Lung (tissue), 12 donors: ENCODE data around the gene STT3B. TPM values are rescaled to one million over a fixed set of nuclear protein-coding genes. Genes with fewer than 3 reads are reported as not detected.

ENCODE experiments used
- ATAC-seq: fragments of 200-7000 bp; cut with Tn5 transposase; one replicate; pipeline ENCODE4 v1.9.1; 2020; ENCODE audit warnings: moderate number of reproducible peaks; ENCODE audit not compliant: insufficient read depth, low FRiP score
- DNase-seq, 3 donors: peaks; one replicate each; pipeline ENCODE4 v3.0.0-alpha.2; 2013 to 2017
- H3K27ac ChIP-seq, 2 donors: one replicate each; pipeline ENCODE4 v1.5.1; 2013; ENCODE audit warnings: mild to moderate bottlenecking in 2 of 2, moderate library complexity in 2 of 2, control low read depth in 1 of 2, inconsistent platforms in 1 of 2, low read depth in 1 of 2, low read length in 1 of 2
- H3K27me3 ChIP-seq, 3 donors: one replicate each; pipeline ENCODE4 v1.5.1; 2013; ENCODE audit warnings: low read length in 2 of 3; ENCODE audit not compliant: control insufficient read depth in 3 of 3, insufficient read depth in 3 of 3
- H3K36me3 ChIP-seq, 4 donors: one replicate each; pipeline ENCODE4 v1.5.1; 2013; ENCODE audit warnings: low read length in 4 of 4, mild to moderate bottlenecking in 1 of 4, moderate library complexity in 1 of 4; ENCODE audit not compliant: control insufficient read depth in 4 of 4, insufficient read depth in 4 of 4
- H3K4me1 ChIP-seq, 5 donors: one replicate each; pipeline ENCODE4 v1.5.1; 2013; ENCODE audit warnings: low read length in 5 of 5, mild to moderate bottlenecking in 2 of 5, moderate library complexity in 1 of 5; ENCODE audit not compliant: control insufficient read depth in 5 of 5, insufficient read depth in 5 of 5
- H3K4me3 ChIP-seq: one replicate; pipeline ENCODE4 v1.5.1; 2013; ENCODE audit warnings: mild to moderate bottlenecking, control low read depth, moderate library complexity
- H3K9ac ChIP-seq, 2 donors: one replicate each; pipeline ENCODE4 v1.5.1; 2013; ENCODE audit warnings: low read length in 2 of 2, control low read depth in 1 of 2; ENCODE audit not compliant: insufficient read depth in 1 of 2
- H3K9me3 ChIP-seq, 4 donors: one replicate each; pipeline ENCODE4 v1.5.1; 2013; ENCODE audit warnings: low read length in 3 of 4, mild to moderate bottlenecking in 1 of 4, moderate library complexity in 1 of 4; ENCODE audit not compliant: control insufficient read depth in 4 of 4, insufficient read depth in 3 of 4
- WGBS, 2 donors: extraction: QIAGEN DNeasy Blood & Tissue Kit; methylation state at CpG; one replicate each; pipeline ENCODE4 v1.1.7; 2013; 5-methylcytosine and 5-hydroxymethylcytosine counted together
- polyA plus RNA-seq, 2 donors: library from polyadenylated mRNA; stranded (reverse); fragments of 200-250 nt; gene quantifications; one replicate each; pipeline ENCODE4 v1.2.1, GENCODE V29; 2013
- total RNA-seq, 2 donors: library from RNA; depleted of rRNA in 1 of 2; stranded (reverse); fragments of >200 nt in 1 of 2; gene quantifications; one replicate each; pipeline ENCODE4 v1.2.1, GENCODE V29; 2014 to 2021
- TF ChIP-seq, protein P1 (sequence below): IDR thresholded peaks from 2 replicates; pipeline ENCODE4 v1.5.1; 2012; ENCODE audit warnings: mild to moderate bottlenecking; ENCODE audit errors: control extremely low read depth, extremely low read depth
- donor health status: control.
- donor health status: control.
- donor health status: Bipolar disorder and iron deficiency.
- donor health status: healthy.
- donor health status: DM: yes; HTN: yes; CAD: no.

STT3B gene
- total and polyA plus RNA-seq, 4 donors = 39.3 to 217 (median 85.5) TPM

DNA sequence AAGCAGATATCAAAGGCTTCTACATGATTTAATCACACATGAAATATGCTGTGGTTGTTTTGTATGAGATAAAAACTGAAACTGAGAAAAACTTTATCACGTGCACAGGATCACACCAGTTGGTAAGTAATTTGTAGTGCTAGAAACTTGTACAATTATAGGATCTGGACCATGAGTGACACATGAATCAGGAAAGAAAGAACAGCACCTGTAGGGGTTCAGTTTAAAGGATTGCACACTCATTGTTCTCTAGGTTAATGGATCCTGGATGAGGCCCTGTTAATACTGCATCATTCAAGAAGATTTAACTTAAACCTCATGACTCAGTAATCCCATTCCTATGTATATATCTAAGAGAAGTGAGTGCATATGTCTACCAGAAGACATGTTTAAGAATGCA is 87.9 kb downstream of the STT3B start:
- ATAC-seq (no peak), DNase-seq (no peak)
- 87 to 91% methylated on average over 1 of the region's 1 CpG for WGBS, 2 donors
- TF ChIP-seq, protein P1, sequence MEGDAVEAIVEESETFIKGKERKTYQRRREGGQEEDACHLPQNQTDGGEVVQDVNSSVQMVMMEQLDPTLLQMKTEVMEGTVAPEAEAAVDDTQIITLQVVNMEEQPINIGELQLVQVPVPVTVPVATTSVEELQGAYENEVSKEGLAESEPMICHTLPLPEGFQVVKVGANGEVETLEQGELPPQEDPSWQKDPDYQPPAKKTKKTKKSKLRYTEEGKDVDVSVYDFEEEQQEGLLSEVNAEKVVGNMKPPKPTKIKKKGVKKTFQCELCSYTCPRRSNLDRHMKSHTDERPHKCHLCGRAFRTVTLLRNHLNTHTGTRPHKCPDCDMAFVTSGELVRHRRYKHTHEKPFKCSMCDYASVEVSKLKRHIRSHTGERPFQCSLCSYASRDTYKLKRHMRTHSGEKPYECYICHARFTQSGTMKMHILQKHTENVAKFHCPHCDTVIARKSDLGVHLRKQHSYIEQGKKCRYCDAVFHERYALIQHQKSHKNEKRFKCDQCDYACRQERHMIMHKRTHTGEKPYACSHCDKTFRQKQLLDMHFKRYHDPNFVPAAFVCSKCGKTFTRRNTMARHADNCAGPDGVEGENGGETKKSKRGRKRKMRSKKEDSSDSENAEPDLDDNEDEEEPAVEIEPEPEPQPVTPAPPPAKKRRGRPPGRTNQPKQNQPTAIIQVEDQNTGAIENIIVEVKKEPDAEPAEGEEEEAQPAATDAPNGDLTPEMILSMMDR = no peak
- Histone ChIP-seq H3K36me3 (peaks cover 2 to 22% (median 4%) of the 10 kb centered on the region in 4 donors), H3K27ac (no peak overlapping the region), H3K9ac (no peak overlapping the region), H3K4me3 (no peak overlapping the region), H3K4me1 (peaks cover 0 to 11% (median 0%) of the 10 kb centered on the region in 5 donors), H3K9me3 (no peaks in the 10 kb centered on the region), H3K27me3 (no peaks in the 10 kb centered on the region)

DNA sequence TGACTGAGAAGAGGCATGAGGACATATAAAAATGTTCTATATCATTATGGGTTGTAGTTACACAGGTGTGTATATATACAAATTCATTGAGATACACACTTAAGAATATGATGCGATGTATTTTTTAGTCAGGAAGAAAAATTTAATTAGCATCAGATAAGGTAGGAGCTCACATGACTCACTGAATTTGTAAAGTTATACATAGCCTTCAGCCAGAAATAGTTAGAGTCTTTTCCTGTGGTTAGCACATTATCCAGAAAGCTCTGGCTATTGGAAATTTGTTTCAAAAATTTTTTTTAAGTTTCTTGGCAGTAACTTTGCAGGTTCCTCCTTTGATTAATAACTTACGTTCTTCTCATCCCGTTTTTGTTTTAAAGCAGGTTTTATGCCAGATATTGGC is 88.6 kb downstream of the STT3B start:
- peaks cover 0 to 8% (median 0%) of the 10 kb centered on the region in 5 donors for H3K4me1 ChIP-seq
- 71 to 83% methylated on average over 3 of the region's 3 CpGs for WGBS, 2 donors
- no peak for DNase-seq
- no peak overlapping the region for H3K27ac ChIP-seq
- H3K9me3 ChIP-seq = no peaks in the 10 kb centered on the region
- ATAC-seq = no peak
- no peaks in the 10 kb centered on the region for H3K27me3 ChIP-seq
- H3K9ac ChIP-seq = no peak overlapping the region
- TF ChIP-seq, protein P1 = no peak
- peaks cover 2 to 24% (median 5%) of the 10 kb centered on the region in 4 donors for H3K36me3 ChIP-seq
- no peak overlapping the region for H3K4me3 ChIP-seq

DNA sequence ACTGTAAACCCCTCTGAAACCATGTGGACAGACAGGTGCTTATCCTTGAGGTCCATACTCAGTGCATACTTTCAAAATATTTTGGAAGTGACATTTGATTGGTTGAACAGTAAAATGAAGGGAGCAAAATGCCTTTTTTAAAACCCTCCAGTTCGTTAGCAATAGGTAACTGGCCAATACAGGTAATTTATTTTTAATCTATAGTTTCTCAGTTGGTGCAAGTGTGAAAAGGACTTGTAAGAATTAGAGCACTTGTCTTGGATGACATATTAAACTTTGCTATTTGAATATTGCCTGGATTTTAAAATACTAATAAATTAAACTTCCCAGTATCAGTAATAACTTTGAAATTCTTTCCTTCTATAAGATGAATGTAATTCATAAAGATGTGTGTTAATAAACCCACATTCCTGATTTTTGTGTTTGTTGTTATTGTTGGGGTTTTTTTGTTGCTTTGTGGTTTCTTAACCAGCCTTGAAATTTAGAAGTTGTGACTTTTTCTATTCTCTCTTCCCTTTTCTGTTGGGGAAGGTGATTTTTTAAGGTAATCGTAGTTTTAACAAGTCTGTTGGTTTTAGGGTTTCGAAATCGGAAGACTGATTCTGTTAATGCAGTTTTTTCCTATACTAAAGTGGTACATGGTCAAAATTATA is 90.0 kb downstream of the STT3B start:
- Histone ChIP-seq H3K9me3 (no peaks in the 10 kb centered on the region), H3K4me1 (peaks cover 0 to 2% (median 0%) of the 10 kb centered on the region in 5 donors), H3K4me3 (no peak overlapping the region), H3K36me3 (peaks cover 2 to 34% (median 9%) of the 10 kb centered on the region in 4 donors), H3K9ac (no peak overlapping the region), H3K27me3 (no peaks in the 10 kb centered on the region), H3K27ac (no peak overlapping the region)
- DNase-seq = no peak
- no peak for ATAC-seq
- 77 to 79% methylated on average over 4 of the region's 4 CpGs for WGBS, 2 donors
- TF ChIP-seq, protein P1 = no peak
